Measurements from ENCODE around the gene PCYT1B. TPM values are rescaled to one million over a fixed set of nuclear protein-coding genes. Genes with fewer than 3 reads are reported as not detected.

Gene PCYT1B
- total and polyA plus RNA-seq, 2 of the 13 experiments (the other 11 are each of a cell fraction or from before 2014, with no cell fraction given) = 6.1 to 9.2 TPM

GRCh38 chrX:24607616-24608015 is 39.5 kb downstream of the PCYT1B start:
- DNase-seq (ENCODE audit: low spot score) (peak; percentile 53), ATAC-seq (peak; percentile 86), FAIRE-seq (peak; percentile 93)
- WGBS (ENCODE audit: low lambda C conversion rate) = 16% methylated on average over 4 of the region's 4 CpGs
- Histone ChIP-seq H3K36me3 (replicated peaks in 1 of 2; ENCODE audit: control insufficient read depth in 1 of 2, insufficient read depth in 2 of 2, low read length in 2 of 2) (no peaks in the 10 kb centered on the region; a peak in 1 of 5 replicates), H3K9me3 (ENCODE audit: low read length) (no peaks in the 10 kb centered on the region), H4K20me1 (ENCODE audit: insufficient read depth, low read length) (no peaks in the 10 kb centered on the region), H3K4me2 (ENCODE audit: low read depth, low read length) (0 out of 2 replicates have a peak overlapping the region, but pooled peaks have one; percentile 1), H3K27me3 (ENCODE audit: control insufficient read depth in 1 of 2, insufficient read depth in 2 of 2, low read length in 2 of 2) (no peaks in the 10 kb centered on the region), H2AFZ (ENCODE audit: low read length) (no peak overlapping the region), H3K4me3 (replicated peaks in 1 of 3; ENCODE audit: insufficient read depth in 1 of 3, low read depth in 2 of 3, low read length in 3 of 3) (no peak overlapping the region), H3K4me1 (ENCODE audit: insufficient read depth, low read length) (peaks cover 26% of the 10 kb centered on the region), H3K79me2 (ENCODE audit: insufficient read depth, low read length) (no peaks in the 10 kb centered on the region), H3K9ac (ENCODE audit: insufficient read depth, low read depth, low read length) (no peak overlapping the region), H3K27ac (ENCODE audit: extremely low read length, insufficient read depth, low read length) (no peak overlapping the region)
- in situ Hi-C loops (cut with HindIII; ENCODE audit: extremely low pct_ligation_motif_present, low pct_unique_long_range_greater_than_20kb) (no loop called here), intact Hi-C loops (cut with micrococcal nuclease; ENCODE audit: unreplicated experiment) (no loop called here)
- ChIA-PET CTCF (ENCODE audit: low intra/inter-chr PET ratio, low total read pairs) (no interaction called here), POLR2A (no interaction called here)
- no TSS peak for BruUV-seq (replicated peaks)
- TF ChIP-seq MAFF (IDR thresholded peaks at IDR 0.05; ENCODE audit: low read depth, low read length) (peak; percentile 15; the same call in 1 of the 2 replicates), NFYC (CRISPR knock-in tag; IDR thresholded peaks at IDR 0.05) (no peak), RARA (CRISPR knock-in tag; IDR thresholded peaks at IDR 0.05) (peak; percentile 42; the same call in 1 of the 2 replicates), TBX2 (CRISPR knock-in tag; IDR thresholded peaks at IDR 0.05; ENCODE audit: borderline replicate concordance) (no peak), GZF1 (CRISPR knock-in tag; IDR thresholded peaks at IDR 0.05) (no peak), SKIL (CRISPR knock-in tag; IDR thresholded peaks at IDR 0.05; ENCODE audit: borderline replicate concordance) (no peak), CEBPB (IDR thresholded peaks at IDR 0.05; ENCODE audit: borderline replicate concordance, low read depth, low read length) (peak; percentile 73; the same call in 1 of the 2 replicates), GATAD2A (CRISPR knock-in tag; IDR thresholded peaks at IDR 0.05) (no peak), RAD51 (IDR thresholded peaks at IDR 0.05; ENCODE audit: borderline replicate concordance) (no peak), TFAP4 (IDR thresholded peaks at IDR 0.05; ENCODE audit: borderline replicate concordance, low read depth) (peak; percentile 58; the same call in 1 of the 2 replicates), KLF16 (CRISPR knock-in tag; IDR thresholded peaks at IDR 0.05) (no peak), ZNF83 (CRISPR knock-in tag; IDR thresholded peaks at IDR 0.05; ENCODE audit: borderline replicate concordance) (no peak), ZC3H4 (CRISPR knock-in tag; IDR thresholded peaks at IDR 0.05; ENCODE audit: borderline replicate concordance) (no peak), NR2F6 (IDR thresholded peaks at IDR 0.05) (peak; percentile 63), NR2F6 (CRISPR knock-in tag; IDR thresholded peaks at IDR 0.05) (peak; percentile 49; the same call in 1 of the 2 replicates), THRA (CRISPR knock-in tag; IDR thresholded peaks at IDR 0.05; ENCODE audit: borderline replicate concordance) (peak; percentile 48; the same call in 1 of the 2 replicates), ZNF317 (CRISPR knock-in tag; IDR thresholded peaks at IDR 0.05) (0 out of 2 replicates have a peak, but pooled peaks have one; percentile 55), MAFK (conservative IDR thresholded peaks at IDR 0.05 in 1 of 2, IDR thresholded peaks at IDR 0.05 in 1 of 2; ENCODE audit: low read length in 2 of 2) (0 out of 4 replicates have a peak, but pooled peaks of 1 of the 2 experiments have one; percentile 0), CCAR2 (optimal IDR thresholded peaks at IDR 0.05; ENCODE audit: low read depth, low read length) (no peak), GATAD1 (CRISPR knock-in tag; IDR thresholded peaks at IDR 0.05) (no peak)
- TF ChIP-seq, protein P1, sequence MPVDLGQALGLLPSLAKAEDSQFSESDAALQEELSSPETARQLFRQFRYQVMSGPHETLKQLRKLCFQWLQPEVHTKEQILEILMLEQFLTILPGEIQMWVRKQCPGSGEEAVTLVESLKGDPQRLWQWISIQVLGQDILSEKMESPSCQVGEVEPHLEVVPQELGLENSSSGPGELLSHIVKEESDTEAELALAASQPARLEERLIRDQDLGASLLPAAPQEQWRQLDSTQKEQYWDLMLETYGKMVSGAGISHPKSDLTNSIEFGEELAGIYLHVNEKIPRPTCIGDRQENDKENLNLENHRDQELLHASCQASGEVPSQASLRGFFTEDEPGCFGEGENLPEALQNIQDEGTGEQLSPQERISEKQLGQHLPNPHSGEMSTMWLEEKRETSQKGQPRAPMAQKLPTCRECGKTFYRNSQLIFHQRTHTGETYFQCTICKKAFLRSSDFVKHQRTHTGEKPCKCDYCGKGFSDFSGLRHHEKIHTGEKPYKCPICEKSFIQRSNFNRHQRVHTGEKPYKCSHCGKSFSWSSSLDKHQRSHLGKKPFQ (CRISPR knock-in tag; IDR thresholded peaks at IDR 0.05; ENCODE audit: insufficient replicate concordance) = no peak

Measured in HepG2 (cell line).